HL-60 (cell line): ENCODE data around the gene RSBN1L.

Source experiments
- DNase-seq, 2 experiments: peaks; one replicate each; pipeline ENCODE4 v3.0.0-alpha.2; 2010 to 2020; ENCODE audit warnings: low read depth in 1 of 2, low spot score in 1 of 2
- H3K27ac ChIP-seq: fragments of 250-450 bp; sonication (Bioruptor Pico); replicated peaks from 2 replicates; pipeline ENCODE4 v1.5.1; 2020; ENCODE audit warnings: mild to moderate bottlenecking, moderate library complexity
- H3K27me3 ChIP-seq: fragments of 250-450 bp; sonication (Bioruptor Pico); 2 replicates; pipeline ENCODE4 v1.5.1; 2021; ENCODE audit warnings: mild to moderate bottlenecking, moderate library complexity; ENCODE audit not compliant: insufficient read depth, poor library complexity, severe bottlenecking
- H3K4me3 ChIP-seq: replicated peaks from 2 replicates; pipeline ENCODE4 v1.5.1; 2011; ENCODE audit warnings: mild to moderate bottlenecking, control low read depth, low read length; ENCODE audit not compliant: insufficient read depth
- GABPA ChIP-seq: IDR thresholded peaks from 2 replicates; pipeline ENCODE4 v1.6.1; 2012; ENCODE audit warnings: low read depth
- POLR2AphosphoS5 ChIP-seq: IDR thresholded peaks from 2 replicates; pipeline ENCODE4 v1.6.1; 2012; ENCODE audit warnings: low read depth
- SPI1 ChIP-seq: IDR thresholded peaks from 2 replicates; pipeline ENCODE4 v1.6.1; 2012; ENCODE audit warnings: low read depth, mild to moderate bottlenecking, borderline replicate concordance
- TF ChIP-seq, protein P1 (sequence below): IDR thresholded peaks from one replicate; pipeline ENCODE4 v1.5.1; 2011; ENCODE audit warnings: low read length, control low read depth, inconsistent platforms; ENCODE audit not compliant: insufficient read depth
- TF ChIP-seq, protein P2 (sequence below): IDR thresholded peaks from 2 replicates; pipeline ENCODE4 v1.6.1; 2012; ENCODE audit warnings: low read depth; ENCODE audit not compliant: insufficient replicate concordance

The RSBN1L gene

DNA sequence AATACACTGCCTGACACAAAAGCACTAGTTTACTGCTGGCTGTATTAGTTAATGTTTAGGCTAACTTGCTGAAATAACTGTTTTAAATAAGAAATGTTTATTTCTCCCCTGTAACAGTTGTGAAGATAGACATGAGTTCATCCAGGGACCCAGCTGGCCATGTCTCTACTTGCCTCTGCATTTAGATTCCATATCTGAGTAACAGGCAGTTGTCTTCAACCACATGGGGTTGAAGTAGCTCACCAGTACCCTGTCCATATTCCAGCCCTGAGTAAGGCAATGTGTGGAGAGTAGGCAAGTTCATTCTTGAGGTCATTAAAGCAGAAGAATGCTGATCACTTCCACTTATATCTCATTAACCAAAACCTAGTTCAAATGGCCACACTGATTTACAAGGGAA, 31.1 kb upstream of the RSBN1L start:
- Histone ChIP-seq H3K27me3 (no peaks in the 10 kb centered on the region), H3K4me3 (no peak overlapping the region), H3K27ac (no peak overlapping the region)
- DNase-seq, result no peak
- TF ChIP-seq GABPA (no peak), SPI1 (no peak), POLR2AphosphoS5 (no peak)
- TF ChIP-seq, protein P1, sequence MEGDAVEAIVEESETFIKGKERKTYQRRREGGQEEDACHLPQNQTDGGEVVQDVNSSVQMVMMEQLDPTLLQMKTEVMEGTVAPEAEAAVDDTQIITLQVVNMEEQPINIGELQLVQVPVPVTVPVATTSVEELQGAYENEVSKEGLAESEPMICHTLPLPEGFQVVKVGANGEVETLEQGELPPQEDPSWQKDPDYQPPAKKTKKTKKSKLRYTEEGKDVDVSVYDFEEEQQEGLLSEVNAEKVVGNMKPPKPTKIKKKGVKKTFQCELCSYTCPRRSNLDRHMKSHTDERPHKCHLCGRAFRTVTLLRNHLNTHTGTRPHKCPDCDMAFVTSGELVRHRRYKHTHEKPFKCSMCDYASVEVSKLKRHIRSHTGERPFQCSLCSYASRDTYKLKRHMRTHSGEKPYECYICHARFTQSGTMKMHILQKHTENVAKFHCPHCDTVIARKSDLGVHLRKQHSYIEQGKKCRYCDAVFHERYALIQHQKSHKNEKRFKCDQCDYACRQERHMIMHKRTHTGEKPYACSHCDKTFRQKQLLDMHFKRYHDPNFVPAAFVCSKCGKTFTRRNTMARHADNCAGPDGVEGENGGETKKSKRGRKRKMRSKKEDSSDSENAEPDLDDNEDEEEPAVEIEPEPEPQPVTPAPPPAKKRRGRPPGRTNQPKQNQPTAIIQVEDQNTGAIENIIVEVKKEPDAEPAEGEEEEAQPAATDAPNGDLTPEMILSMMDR, result no peak
- TF ChIP-seq, protein P2, sequence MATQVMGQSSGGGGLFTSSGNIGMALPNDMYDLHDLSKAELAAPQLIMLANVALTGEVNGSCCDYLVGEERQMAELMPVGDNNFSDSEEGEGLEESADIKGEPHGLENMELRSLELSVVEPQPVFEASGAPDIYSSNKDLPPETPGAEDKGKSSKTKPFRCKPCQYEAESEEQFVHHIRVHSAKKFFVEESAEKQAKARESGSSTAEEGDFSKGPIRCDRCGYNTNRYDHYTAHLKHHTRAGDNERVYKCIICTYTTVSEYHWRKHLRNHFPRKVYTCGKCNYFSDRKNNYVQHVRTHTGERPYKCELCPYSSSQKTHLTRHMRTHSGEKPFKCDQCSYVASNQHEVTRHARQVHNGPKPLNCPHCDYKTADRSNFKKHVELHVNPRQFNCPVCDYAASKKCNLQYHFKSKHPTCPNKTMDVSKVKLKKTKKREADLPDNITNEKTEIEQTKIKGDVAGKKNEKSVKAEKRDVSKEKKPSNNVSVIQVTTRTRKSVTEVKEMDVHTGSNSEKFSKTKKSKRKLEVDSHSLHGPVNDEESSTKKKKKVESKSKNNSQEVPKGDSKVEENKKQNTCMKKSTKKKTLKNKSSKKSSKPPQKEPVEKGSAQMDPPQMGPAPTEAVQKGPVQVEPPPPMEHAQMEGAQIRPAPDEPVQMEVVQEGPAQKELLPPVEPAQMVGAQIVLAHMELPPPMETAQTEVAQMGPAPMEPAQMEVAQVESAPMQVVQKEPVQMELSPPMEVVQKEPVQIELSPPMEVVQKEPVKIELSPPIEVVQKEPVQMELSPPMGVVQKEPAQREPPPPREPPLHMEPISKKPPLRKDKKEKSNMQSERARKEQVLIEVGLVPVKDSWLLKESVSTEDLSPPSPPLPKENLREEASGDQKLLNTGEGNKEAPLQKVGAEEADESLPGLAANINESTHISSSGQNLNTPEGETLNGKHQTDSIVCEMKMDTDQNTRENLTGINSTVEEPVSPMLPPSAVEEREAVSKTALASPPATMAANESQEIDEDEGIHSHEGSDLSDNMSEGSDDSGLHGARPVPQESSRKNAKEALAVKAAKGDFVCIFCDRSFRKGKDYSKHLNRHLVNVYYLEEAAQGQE, result no peak

DNA sequence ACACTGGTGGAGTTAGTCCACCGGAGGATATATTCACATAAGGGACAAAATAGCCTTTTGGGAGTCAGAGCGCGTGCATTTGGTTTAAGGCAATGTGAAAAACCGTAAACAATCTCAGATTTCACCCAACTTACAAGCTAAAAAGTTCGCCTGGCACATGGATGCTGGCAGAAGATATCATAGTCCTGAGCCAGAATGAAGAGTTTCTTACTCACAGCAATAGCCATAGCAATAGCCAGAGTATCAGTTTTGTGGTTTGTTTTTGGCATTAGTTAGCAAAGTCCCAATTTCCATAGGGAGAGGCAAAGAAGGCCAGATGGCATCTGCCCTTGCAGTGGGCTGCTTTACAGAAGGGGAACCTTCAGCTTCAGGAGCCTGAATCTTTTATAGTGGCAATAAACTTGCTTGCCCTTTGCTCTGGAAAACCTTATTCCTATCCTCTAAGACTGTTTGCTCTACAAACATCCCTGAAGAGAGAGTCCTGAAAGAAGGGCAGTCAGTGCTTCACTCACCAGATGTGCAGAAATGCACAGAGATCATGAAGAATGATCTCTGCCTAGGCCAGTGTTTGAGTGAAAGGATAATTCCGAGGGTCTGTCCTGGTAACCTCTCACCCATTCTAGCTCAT, 28.7 kb upstream of the RSBN1L start:
- Histone ChIP-seq H3K4me3 (no peak overlapping the region), H3K27me3 (no peaks in the 10 kb centered on the region), H3K27ac (no peak overlapping the region)
- TF ChIP-seq, protein P2, result no peak
- TF ChIP-seq, protein P1, result no peak
- TF ChIP-seq SPI1 (no peak), POLR2AphosphoS5 (no peak), GABPA (no peak)
- no peak for DNase-seq

DNA sequence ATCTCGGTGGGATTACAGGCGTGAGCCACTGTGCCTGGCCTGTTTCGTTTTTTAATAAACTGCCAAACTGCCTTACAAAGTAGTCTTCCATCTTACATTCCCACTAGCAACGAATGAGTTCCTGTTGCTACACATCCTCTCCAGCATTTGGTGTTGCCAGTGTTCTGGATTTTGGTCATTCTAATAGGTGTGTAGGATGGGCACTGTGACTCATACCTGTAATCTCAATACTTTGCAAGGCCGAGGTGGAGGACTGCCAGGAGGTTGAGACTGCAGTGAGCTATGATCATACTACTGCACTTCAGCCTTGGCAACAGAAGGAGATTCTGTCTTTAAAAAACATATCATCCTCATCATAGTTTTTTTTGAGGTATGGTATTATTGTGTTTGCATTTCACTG, 21.4 kb upstream of the RSBN1L start:
- TF ChIP-seq, protein P2, result no peak
- TF ChIP-seq GABPA, result no peak
- TF ChIP-seq, protein P1, result no peak
- TF ChIP-seq SPI1, result no peak
- TF ChIP-seq POLR2AphosphoS5, result no peak
- Histone ChIP-seq H3K27ac (no peak overlapping the region), H3K4me3 (no peak overlapping the region), H3K27me3 (no peaks in the 10 kb centered on the region)
- DNase-seq, result no peak
